Activated CD4-positive, alpha-beta T cell treated with anti-CD3 and anti-CD28 coated beads for 1 hour (primary cell): ENCODE results near the gene PRRC2C.
"Not testable (repeated sequence)": the region's sequence is repeated elsewhere in the genome, so short reads cannot be mapped to it uniquely, and the experiment has no call there.

ENCODE experiments used
- DNase-seq: peaks from one replicate; pipeline ENCODE4 v3.0.0-alpha.2; 2020

Gene PRRC2C

GRCh38 chr1:171485375-171486047 is at the start of gene PRRC2C:
Gene PRRC2C (plus strand): TSS chr1:171485530. CDS start chr1:171512089, 26,559 bp downstream.
- DNase-seq = peak; percentile 90

- DNase-seq = no peak
Measured at GRCh38 chr1:171438441-171438840, 46.9 kb upstream of the PRRC2C start.

- not testable (repeated sequence) for DNase-seq
Measured at GRCh38 chr1:171440201-171440600, 45.1 kb upstream of the PRRC2C start.

- not testable (repeated sequence) for DNase-seq
Measured at GRCh38 chr1:171441278-171441895, 43.9 kb upstream of the PRRC2C start.

- DNase-seq = no peak
Measured at GRCh38 chr1:171446386-171446785, 38.9 kb upstream of the PRRC2C start.

- no peak for DNase-seq
Measured at GRCh38 chr1:171455967-171456366, 29.4 kb upstream of the PRRC2C start.

GRCh38 chr1:171457412-171457811 is 27.9 kb upstream of the PRRC2C start:
- no peak for DNase-seq

GRCh38 chr1:171460018-171460620 is 25.2 kb upstream of the PRRC2C start:
- DNase-seq = no peak

GRCh38 chr1:171467626-171468025 is 17.7 kb upstream of the PRRC2C start:
- DNase-seq = no peak

GRCh38 chr1:171468120-171468750 is 17.1 kb upstream of the PRRC2C start:
- no peak for DNase-seq

GRCh38 chr1:171470726-171471125 is 14.6 kb upstream of the PRRC2C start:
- no peak for DNase-seq

- DNase-seq = no peak
Measured at GRCh38 chr1:171472183-171472647, 13.1 kb upstream of the PRRC2C start.

GRCh38 chr1:171476829-171477228 is 8.5 kb upstream of the PRRC2C start:
- no peak for DNase-seq

GRCh38 chr1:171477804-171478203 is 7.5 kb upstream of the PRRC2C start:
- no peak for DNase-seq

- DNase-seq = no peak
Measured at GRCh38 chr1:171480035-171480434, 5.3 kb upstream of the PRRC2C start.

GRCh38 chr1:171484760-171485374 is 463 bp upstream of the PRRC2C start:
- no peak for DNase-seq

GRCh38 chr1:171486048-171486519 is 754 bp downstream of the PRRC2C start:
- DNase-seq = peak; percentile 65

- no peak for DNase-seq
Measured at GRCh38 chr1:171487038-171487437, 1.7 kb downstream of the PRRC2C start.

GRCh38 chr1:171488190-171488929 is 3.0 kb downstream of the PRRC2C start:
- no peak for DNase-seq

- no peak for DNase-seq
Measured at GRCh38 chr1:171494076-171494475, 8.7 kb downstream of the PRRC2C start.

- no peak for DNase-seq
Measured at GRCh38 chr1:171495444-171495843, 10.1 kb downstream of the PRRC2C start.

GRCh38 chr1:171500304-171500703 is 15.0 kb downstream of the PRRC2C start:
- no peak for DNase-seq
